Measurements from ENCODE around the gene MAST1.
"Not testable (repeated sequence)": the region's sequence is repeated elsewhere in the genome, so short reads cannot be mapped to it uniquely, and the experiment has no call there.

The MAST1 gene

DNA sequence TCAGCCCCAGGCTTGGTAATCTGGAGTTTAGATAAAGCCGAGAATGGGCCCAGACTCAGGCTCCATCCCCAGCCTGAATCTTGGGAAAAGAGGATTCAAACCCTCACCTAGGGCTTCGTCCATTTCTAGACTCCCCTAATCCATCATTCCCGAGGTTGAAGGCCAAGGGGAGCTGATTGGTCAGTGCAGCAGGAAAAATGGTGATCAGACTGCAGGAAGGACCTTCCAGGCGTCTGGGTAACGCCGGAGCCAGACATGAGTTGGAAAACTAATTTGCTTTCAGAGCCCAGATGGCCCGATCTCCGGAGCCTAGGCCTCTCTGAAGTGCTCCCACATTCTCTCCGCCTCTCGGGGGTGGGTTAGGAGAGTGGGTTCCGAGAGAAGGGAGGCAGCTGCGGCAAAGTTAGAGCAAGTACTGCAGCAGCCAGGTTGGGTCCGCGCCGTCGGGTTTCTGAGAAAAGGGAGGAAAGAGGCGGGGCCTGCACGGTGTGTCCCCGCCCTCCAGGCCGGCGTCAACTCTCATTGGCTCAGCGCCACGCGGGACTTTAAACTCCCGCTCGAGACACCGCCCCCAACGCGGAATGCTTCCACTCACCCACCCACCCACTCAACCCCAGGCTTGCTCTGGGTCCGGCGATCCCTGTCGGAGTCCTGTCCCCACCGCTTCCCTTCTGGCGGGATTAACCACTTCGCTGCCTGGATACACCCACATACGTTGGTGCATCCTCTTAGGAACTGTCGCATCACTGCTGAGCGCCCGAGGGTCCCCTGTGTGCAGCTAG lies 3.1 kb upstream of the MAST1 start:
- Histone ChIP-seq H3K4me1 (ENCODE audit: control insufficient read depth, insufficient read depth, low read length) (no peaks in the 10 kb centered on the region), H3K9me3 (replicated peaks; ENCODE audit: low read length) (no peaks in the 10 kb centered on the region), H3K4me3 (ENCODE audit: low read length) (no peak overlapping the region), H3K9ac (ENCODE audit: low read depth, low read length) (no peak overlapping the region), H3K36me3 (ENCODE audit: insufficient read depth, low read length) (no peaks in the 10 kb centered on the region), H3K27me3 (ENCODE audit: control insufficient read depth, insufficient read depth, low read length) (peaks cover 85% of the 10 kb centered on the region), H3K4me2 (ENCODE audit: low read length) (no peak overlapping the region)

DNA sequence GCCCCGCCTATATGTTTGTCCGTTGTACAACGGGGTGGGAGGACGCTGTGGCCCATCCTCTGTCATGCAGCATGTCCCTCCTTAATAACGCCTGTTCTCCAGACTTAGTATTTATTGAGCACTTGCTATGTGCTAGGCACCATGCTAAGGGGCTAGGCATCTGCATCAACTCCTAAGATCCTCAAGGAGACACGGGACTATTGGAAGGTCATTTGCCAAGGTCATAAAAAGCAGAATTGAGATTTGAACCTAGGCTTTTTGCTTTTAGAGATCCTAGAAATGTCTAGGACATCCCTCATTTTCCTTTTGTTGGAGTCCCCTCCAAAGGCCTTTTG lies 1.8 kb upstream of the MAST1 start:
- H3K4me2 ChIP-seq (ENCODE audit: low read length), result no peak overlapping the region
- peaks cover 4% of the 10 kb centered on the region for H3K4me1 ChIP-seq (ENCODE audit: control insufficient read depth, insufficient read depth, low read length)
- no peaks in the 10 kb centered on the region for H3K36me3 ChIP-seq (ENCODE audit: insufficient read depth, low read length)
- no peaks in the 10 kb centered on the region for H3K9me3 ChIP-seq (replicated peaks; ENCODE audit: low read length)
- H3K9ac ChIP-seq (ENCODE audit: low read depth, low read length), result no peak overlapping the region
- peaks cover 89% of the 10 kb centered on the region for H3K27me3 ChIP-seq (ENCODE audit: control insufficient read depth, insufficient read depth, low read length)
- no peak overlapping the region for H3K4me3 ChIP-seq (ENCODE audit: low read length)

DNA sequence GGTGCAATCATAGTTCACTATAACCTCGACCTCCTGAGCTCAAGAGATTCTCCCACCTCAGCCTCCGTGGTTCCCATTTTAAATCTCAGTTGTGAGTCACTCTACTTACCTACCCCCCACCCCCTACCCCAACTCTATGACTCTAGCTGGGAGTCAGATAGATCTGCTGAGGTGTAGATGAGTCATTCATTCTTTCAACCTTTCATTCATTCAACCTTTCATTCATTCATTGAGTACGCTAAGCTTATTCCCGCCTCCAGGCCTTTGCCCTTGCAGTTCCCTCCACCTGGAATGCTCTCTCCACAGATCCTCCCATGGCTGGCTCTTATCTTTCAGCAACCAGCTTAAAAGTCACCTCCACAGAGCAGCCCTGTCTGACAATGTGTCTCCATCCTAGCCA lies 1.1 kb upstream of the MAST1 start:
- Histone ChIP-seq H3K4me1 (ENCODE audit: control insufficient read depth, insufficient read depth, low read length) (peaks cover 4% of the 10 kb centered on the region), H3K36me3 (ENCODE audit: insufficient read depth, low read length) (no peaks in the 10 kb centered on the region), H3K4me2 (ENCODE audit: low read length) (no peak overlapping the region), H3K9me3 (replicated peaks; ENCODE audit: low read length) (no peaks in the 10 kb centered on the region), H3K9ac (ENCODE audit: low read depth, low read length) (no peak overlapping the region), H3K27me3 (ENCODE audit: control insufficient read depth, insufficient read depth, low read length) (peaks cover 88% of the 10 kb centered on the region), H3K4me3 (ENCODE audit: low read length) (no peak overlapping the region)

DNA sequence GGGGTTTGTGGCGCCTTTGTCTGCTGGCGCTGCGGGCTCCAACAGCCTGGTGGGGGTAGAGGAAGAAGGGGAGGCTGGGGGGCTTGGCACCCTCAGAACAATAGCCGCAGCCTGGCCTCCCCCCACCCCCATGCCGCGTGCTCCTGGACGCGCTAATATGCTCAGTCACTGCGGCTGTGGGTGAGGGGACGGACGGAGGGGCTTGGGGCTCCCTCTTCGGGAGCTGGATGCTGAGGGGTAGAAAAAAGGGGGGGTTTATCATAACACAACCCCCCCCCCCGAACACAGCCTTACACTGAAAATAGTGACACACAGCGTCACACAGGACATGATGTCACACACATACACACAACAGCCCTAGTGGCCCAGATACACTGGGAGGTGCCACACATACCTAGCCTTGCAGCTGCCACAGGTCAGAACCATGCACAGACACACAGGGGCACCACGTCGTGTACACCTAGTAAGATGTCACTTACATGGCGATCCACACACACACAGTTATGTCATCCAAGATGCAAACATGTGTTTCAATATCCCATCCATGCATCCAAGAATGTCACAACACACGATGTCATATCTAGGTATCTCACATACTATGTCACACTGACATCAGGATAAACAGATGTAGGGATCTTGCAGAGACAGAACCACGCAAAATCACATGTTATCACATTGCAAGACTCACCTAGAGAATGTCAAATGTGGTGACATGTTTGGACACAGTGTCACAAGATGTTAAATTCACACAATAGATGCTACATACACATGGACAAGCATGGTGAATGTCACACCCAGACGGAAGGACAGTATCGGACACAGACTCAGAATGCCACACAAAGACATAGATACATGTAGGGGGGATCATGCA lies 806 bp downstream of the MAST1 start:
- peaks cover 91% of the 10 kb centered on the region for H3K27me3 ChIP-seq (ENCODE audit: control insufficient read depth, insufficient read depth, low read length)
- peaks cover 4% of the 10 kb centered on the region for H3K4me1 ChIP-seq (ENCODE audit: control insufficient read depth, insufficient read depth, low read length)
- no peaks in the 10 kb centered on the region for H3K36me3 ChIP-seq (ENCODE audit: insufficient read depth, low read length)
- no peak overlapping the region for H3K4me2 ChIP-seq (ENCODE audit: low read length)
- H3K9ac ChIP-seq (ENCODE audit: low read depth, low read length), result no peak overlapping the region
- H3K9me3 ChIP-seq (replicated peaks; ENCODE audit: low read length), result no peaks in the 10 kb centered on the region
- H3K4me3 ChIP-seq (ENCODE audit: low read length), result no peak overlapping the region

DNA sequence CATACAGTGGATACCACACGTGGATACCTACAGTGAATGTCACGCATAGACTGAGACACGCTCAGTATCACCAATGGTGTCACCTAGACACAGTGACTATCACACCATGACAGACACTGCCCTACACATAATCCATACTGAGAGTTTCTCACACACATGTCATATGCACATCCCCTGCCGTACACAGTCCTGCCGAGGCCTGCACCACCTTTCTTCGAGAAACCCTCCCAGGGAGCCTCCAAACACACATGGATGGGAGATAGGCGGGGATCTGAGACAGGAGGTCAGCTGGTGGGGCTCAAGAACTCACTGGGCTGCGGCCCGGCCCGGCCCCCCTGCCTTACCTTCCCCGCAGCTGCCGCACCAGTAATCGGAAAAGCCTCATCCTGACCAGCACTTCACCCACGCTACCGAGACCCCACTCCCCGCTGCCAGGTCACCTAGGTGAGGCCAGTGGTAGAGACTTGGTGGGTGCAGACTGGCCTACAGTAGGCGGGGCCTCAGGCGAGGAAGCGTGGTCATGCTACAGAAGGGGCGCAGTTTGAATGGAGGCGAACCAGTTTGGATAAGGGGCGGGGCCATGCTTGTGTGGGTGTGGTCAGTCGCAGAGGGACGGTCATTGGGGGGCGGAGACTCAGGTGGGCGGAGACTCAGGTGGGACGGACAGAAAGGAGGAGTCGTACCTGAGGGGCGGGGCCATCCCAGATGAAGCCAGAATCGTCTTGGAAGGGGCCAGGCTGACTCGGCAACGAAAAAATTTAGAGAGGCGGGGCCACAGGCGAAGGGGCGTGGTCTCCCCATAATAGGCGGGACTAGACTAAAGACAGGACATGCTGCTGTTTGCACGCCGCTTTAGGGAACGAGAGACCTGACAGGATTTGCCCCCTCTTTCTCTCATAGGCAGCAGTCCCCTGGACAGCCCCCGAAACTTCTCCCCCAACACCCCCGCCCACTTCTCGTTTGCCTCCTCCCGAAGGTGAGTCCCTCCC lies 2.1 kb downstream of the MAST1 start:
- Histone ChIP-seq H3K9me3 (replicated peaks; ENCODE audit: low read length) (no peaks in the 10 kb centered on the region), H3K4me3 (ENCODE audit: low read length) (peak overlapping the region; percentile 59), H3K9ac (ENCODE audit: low read depth, low read length) (no peak overlapping the region), H3K36me3 (ENCODE audit: insufficient read depth, low read length) (no peaks in the 10 kb centered on the region), H3K4me1 (ENCODE audit: control insufficient read depth, insufficient read depth, low read length) (peaks cover 4% of the 10 kb centered on the region), H3K27me3 (ENCODE audit: control insufficient read depth, insufficient read depth, low read length) (peaks cover 85% of the 10 kb centered on the region), H3K4me2 (ENCODE audit: low read length) (peak overlapping the region; percentile 74)

DNA sequence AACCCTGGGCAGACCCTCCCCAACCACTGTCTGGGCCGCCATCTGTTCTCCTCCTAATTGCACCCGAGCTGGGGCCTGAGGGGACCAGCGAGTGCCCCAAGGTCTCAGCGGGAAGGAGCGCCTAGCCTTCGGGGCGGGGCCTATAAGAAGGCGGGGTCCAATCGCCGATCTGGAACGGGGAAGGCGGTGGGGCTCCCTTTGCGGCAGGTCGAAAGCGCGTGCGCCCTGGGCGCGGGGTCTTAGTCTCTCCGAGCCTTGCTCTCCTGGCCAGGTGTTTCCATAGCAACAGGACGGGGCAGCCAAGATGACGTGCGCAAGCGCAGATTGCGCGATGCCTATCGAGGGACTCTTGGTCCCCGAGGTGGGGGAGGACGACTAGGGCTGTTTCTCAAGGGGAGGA lies 2.8 kb downstream of the MAST1 start:
- H3K4me1 ChIP-seq (ENCODE audit: control insufficient read depth, insufficient read depth, low read length), result peaks cover 4% of the 10 kb centered on the region
- H3K36me3 ChIP-seq (ENCODE audit: insufficient read depth, low read length), result no peaks in the 10 kb centered on the region
- peak overlapping the region; percentile 59 for H3K4me3 ChIP-seq (ENCODE audit: low read length)
- no peak overlapping the region for H3K9ac ChIP-seq (ENCODE audit: low read depth, low read length)
- H3K4me2 ChIP-seq (ENCODE audit: low read length), result peak overlapping the region; percentile 74
- H3K9me3 ChIP-seq (replicated peaks; ENCODE audit: low read length), result no peaks in the 10 kb centered on the region
- H3K27me3 ChIP-seq (ENCODE audit: control insufficient read depth, insufficient read depth, low read length), result peaks cover 78% of the 10 kb centered on the region

DNA sequence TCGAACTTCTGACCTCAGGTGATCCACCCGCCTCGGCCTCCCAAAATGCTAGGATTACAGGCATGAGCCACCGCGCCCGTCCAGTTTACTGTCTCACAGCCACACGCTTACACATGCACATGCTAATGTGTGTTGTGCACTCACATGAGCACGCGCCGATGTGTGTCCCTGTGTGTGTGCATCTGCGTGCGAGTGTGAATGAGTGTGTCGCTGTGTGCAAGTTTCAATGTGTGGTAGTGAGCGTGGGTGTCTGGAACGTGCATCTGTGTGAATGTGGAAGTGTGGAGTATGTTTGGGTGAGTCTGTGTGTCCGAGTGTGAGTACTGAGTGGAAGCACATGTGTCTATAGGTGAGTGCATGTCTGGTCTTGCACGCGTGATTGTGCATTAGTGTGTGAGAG lies 4.2 kb downstream of the MAST1 start:
- H3K9ac ChIP-seq (ENCODE audit: low read depth, low read length), result no peak overlapping the region
- H3K4me1 ChIP-seq (ENCODE audit: control insufficient read depth, insufficient read depth, low read length), result peaks cover 7% of the 10 kb centered on the region
- H3K9me3 ChIP-seq (replicated peaks; ENCODE audit: low read length), result no peaks in the 10 kb centered on the region
- no peak overlapping the region for H3K4me3 ChIP-seq (ENCODE audit: low read length)
- peaks cover 71% of the 10 kb centered on the region for H3K27me3 ChIP-seq (ENCODE audit: control insufficient read depth, insufficient read depth, low read length)
- H3K36me3 ChIP-seq (ENCODE audit: insufficient read depth, low read length), result no peaks in the 10 kb centered on the region
- no peak overlapping the region for H3K4me2 ChIP-seq (ENCODE audit: low read length)

DNA sequence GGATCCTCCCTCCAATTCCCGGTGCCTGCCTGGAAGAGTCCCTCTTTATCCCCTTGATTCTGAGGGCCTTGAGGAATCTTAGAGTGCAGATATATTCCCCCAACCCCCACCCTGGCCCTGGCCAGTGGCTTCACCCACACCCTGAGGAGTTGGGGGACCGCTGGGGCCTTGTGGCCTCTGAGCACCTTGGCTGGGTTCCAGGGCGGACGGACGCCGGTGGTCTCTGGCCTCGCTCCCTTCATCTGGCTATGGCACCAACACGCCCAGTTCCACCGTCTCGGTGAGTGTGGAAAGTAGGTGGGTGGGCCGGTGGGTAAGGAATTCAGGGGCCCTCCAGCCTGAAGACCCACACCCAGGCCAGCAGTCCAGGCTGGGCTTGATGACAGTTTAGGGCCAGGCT lies 5.0 kb downstream of the MAST1 start:
- Histone ChIP-seq H3K4me2 (ENCODE audit: low read length) (no peak overlapping the region), H3K9ac (ENCODE audit: low read depth, low read length) (no peak overlapping the region), H3K4me1 (ENCODE audit: control insufficient read depth, insufficient read depth, low read length) (peaks cover 11% of the 10 kb centered on the region), H3K4me3 (ENCODE audit: low read length) (no peak overlapping the region), H3K36me3 (ENCODE audit: insufficient read depth, low read length) (no peaks in the 10 kb centered on the region), H3K27me3 (ENCODE audit: control insufficient read depth, insufficient read depth, low read length) (peaks cover 64% of the 10 kb centered on the region), H3K9me3 (replicated peaks; ENCODE audit: low read length) (no peaks in the 10 kb centered on the region)

DNA sequence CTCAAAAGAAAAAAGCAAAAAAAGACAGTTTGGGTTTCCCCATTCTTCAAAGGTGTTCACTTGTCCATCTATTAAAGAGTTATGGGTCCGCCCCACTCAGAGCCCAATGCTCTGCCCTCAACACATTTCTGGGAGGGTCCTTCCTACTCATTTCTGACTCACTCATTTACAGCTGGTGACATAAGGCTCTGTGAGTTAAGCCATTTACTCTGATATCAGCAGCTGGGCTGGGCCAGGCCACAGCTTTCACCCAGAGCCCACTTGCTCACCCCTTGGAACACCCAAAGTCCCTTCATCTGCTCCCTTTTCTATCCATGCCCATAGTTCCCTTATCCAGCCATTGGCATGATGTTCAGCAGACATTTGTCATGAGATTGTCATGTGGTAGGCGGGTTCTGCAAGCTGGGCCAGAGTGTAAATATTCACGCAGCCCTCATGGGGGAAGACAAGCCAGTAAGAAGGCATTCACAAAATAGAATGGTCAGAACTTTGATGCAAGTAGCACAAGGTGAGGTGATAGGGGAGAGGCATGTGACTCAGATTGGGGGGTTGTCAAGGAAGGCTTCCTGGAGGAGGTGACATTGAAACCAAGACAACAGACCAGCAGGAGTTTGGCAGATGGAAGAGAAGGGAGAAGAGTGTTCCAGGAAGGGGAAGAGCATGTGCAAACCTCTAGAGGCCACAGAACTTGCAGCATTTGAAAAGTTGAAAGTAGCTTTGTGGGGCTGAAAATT lies 5.9 kb downstream of the MAST1 start:
- no peak overlapping the region for H3K9ac ChIP-seq (ENCODE audit: low read depth, low read length)
- H3K9me3 ChIP-seq (replicated peaks; ENCODE audit: low read length), result no peaks in the 10 kb centered on the region
- peaks cover 11% of the 10 kb centered on the region for H3K4me1 ChIP-seq (ENCODE audit: control insufficient read depth, insufficient read depth, low read length)
- H3K4me2 ChIP-seq (ENCODE audit: low read length), result no peak overlapping the region
- H3K27me3 ChIP-seq (ENCODE audit: control insufficient read depth, insufficient read depth, low read length), result peaks cover 58% of the 10 kb centered on the region
- H3K36me3 ChIP-seq (ENCODE audit: insufficient read depth, low read length), result no peaks in the 10 kb centered on the region
- no peak overlapping the region for H3K4me3 ChIP-seq (ENCODE audit: low read length)

DNA sequence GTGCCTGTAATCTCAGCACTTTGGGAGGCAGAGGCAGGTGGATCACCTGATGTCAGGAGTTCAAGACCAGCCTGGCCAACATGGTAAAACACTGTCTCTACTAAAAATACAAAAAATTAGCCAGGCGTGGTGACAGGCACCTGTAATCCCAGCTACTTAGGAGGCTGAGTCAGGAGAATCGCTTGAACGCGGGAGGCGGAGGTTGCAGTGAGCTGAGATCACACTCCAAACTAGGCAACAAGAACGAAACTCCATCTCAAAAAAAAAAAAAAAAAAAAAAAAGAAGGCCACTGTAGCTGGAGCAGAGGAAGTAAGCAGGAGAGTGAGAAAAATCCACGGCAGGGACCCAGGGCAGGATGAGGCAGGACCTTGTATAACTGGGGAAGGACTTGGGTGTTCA lies 8.3 kb downstream of the MAST1 start:
- H3K36me3 ChIP-seq (ENCODE audit: insufficient read depth, low read length); H3K4me1 ChIP-seq (ENCODE audit: control insufficient read depth, insufficient read depth, low read length); H3K9ac ChIP-seq (ENCODE audit: low read depth, low read length); H3K4me3 ChIP-seq (ENCODE audit: low read length); H3K9me3 ChIP-seq (replicated peaks; ENCODE audit: low read length); H3K4me2 ChIP-seq (ENCODE audit: low read length): not testable (repeated sequence)
- H3K27me3 ChIP-seq (ENCODE audit: control insufficient read depth, insufficient read depth, low read length), result peaks cover 36% of the 10 kb centered on the region
